ENCODE results near the gene NTSR1.

Gene NTSR1

DNA sequence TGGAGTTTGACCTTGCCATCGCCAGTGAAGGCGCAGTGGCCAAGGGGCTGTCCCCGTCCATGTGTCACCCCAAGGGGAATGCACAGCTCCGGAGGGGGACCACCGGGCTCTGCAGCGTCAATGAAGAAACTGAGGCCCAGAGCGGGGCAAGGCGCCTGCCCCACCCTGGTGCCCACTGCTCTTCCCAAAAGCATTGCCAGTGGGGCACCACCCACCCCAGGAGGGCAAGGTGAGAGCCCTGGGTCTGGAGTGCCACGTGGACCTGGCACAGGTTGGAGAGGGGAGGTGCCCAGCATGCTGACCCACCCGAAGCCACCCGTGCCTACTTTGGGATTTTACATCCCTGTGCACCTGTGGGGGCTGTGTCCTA is 8.3 kb downstream of the NTSR1 start:
- H3K27me3 ChIP-seq (ENCODE audit: insufficient read depth, poor library complexity, severe bottlenecking): no peaks in the 10 kb centered on the region
- TF ChIP-seq POLR2AphosphoS5 (IDR thresholded peaks at IDR 0.05; ENCODE audit: low read depth) (no peak), SPI1 (IDR thresholded peaks at IDR 0.05; ENCODE audit: borderline replicate concordance, low read depth) (no peak), GABPA (IDR thresholded peaks at IDR 0.05; ENCODE audit: low read depth) (no peak)
- TF ChIP-seq, protein P1, sequence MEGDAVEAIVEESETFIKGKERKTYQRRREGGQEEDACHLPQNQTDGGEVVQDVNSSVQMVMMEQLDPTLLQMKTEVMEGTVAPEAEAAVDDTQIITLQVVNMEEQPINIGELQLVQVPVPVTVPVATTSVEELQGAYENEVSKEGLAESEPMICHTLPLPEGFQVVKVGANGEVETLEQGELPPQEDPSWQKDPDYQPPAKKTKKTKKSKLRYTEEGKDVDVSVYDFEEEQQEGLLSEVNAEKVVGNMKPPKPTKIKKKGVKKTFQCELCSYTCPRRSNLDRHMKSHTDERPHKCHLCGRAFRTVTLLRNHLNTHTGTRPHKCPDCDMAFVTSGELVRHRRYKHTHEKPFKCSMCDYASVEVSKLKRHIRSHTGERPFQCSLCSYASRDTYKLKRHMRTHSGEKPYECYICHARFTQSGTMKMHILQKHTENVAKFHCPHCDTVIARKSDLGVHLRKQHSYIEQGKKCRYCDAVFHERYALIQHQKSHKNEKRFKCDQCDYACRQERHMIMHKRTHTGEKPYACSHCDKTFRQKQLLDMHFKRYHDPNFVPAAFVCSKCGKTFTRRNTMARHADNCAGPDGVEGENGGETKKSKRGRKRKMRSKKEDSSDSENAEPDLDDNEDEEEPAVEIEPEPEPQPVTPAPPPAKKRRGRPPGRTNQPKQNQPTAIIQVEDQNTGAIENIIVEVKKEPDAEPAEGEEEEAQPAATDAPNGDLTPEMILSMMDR (IDR thresholded peaks at IDR 0.05; ENCODE audit: insufficient read depth, low read length): no peak
- TF ChIP-seq, protein P2, sequence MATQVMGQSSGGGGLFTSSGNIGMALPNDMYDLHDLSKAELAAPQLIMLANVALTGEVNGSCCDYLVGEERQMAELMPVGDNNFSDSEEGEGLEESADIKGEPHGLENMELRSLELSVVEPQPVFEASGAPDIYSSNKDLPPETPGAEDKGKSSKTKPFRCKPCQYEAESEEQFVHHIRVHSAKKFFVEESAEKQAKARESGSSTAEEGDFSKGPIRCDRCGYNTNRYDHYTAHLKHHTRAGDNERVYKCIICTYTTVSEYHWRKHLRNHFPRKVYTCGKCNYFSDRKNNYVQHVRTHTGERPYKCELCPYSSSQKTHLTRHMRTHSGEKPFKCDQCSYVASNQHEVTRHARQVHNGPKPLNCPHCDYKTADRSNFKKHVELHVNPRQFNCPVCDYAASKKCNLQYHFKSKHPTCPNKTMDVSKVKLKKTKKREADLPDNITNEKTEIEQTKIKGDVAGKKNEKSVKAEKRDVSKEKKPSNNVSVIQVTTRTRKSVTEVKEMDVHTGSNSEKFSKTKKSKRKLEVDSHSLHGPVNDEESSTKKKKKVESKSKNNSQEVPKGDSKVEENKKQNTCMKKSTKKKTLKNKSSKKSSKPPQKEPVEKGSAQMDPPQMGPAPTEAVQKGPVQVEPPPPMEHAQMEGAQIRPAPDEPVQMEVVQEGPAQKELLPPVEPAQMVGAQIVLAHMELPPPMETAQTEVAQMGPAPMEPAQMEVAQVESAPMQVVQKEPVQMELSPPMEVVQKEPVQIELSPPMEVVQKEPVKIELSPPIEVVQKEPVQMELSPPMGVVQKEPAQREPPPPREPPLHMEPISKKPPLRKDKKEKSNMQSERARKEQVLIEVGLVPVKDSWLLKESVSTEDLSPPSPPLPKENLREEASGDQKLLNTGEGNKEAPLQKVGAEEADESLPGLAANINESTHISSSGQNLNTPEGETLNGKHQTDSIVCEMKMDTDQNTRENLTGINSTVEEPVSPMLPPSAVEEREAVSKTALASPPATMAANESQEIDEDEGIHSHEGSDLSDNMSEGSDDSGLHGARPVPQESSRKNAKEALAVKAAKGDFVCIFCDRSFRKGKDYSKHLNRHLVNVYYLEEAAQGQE (IDR thresholded peaks at IDR 0.05; ENCODE audit: insufficient replicate concordance, low read depth): no peak
- DNase-seq (ENCODE audit: low read depth in 1 of 2, low spot score in 1 of 2): no peak
- no peak overlapping the region for H3K27ac ChIP-seq (replicated peaks)
- H3K4me3 ChIP-seq (replicated peaks; ENCODE audit: insufficient read depth, low read length): no peak overlapping the region

DNA sequence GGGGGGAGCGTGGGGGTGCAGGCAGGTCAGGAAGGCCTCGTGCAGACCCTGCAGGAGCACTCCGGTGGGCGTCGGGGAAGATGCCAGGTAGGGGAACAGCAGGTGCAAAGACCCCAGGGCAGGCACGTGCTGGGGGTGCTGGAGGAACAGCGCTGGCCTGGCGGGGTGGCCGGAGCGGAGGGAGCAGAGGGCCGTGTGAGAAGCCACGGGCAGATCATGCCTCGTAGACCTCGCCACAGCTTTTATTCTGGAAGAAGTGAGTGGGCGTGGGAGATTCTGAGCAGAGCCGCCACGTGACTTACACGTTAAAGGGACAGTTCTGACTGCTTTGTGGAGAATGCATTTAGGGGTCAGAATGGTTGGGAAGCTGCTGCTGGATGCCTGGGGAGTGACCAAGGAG is 9.3 kb downstream of the NTSR1 start:
- Histone ChIP-seq H3K27ac (replicated peaks) (no peak overlapping the region), H3K4me3 (replicated peaks; ENCODE audit: insufficient read depth, low read length) (no peak overlapping the region), H3K27me3 (ENCODE audit: insufficient read depth, poor library complexity, severe bottlenecking) (no peaks in the 10 kb centered on the region)
- TF ChIP-seq, protein P1 (IDR thresholded peaks at IDR 0.05; ENCODE audit: insufficient read depth, low read length): no peak
- TF ChIP-seq, protein P2 (IDR thresholded peaks at IDR 0.05; ENCODE audit: insufficient replicate concordance, low read depth): no peak
- no peak for TF ChIP-seq POLR2AphosphoS5 (IDR thresholded peaks at IDR 0.05; ENCODE audit: low read depth)
- TF ChIP-seq GABPA (IDR thresholded peaks at IDR 0.05; ENCODE audit: low read depth): no peak
- TF ChIP-seq SPI1 (IDR thresholded peaks at IDR 0.05; ENCODE audit: borderline replicate concordance, low read depth): no peak
- no peak for DNase-seq (ENCODE audit: low read depth in 1 of 2, low spot score in 1 of 2)

DNA sequence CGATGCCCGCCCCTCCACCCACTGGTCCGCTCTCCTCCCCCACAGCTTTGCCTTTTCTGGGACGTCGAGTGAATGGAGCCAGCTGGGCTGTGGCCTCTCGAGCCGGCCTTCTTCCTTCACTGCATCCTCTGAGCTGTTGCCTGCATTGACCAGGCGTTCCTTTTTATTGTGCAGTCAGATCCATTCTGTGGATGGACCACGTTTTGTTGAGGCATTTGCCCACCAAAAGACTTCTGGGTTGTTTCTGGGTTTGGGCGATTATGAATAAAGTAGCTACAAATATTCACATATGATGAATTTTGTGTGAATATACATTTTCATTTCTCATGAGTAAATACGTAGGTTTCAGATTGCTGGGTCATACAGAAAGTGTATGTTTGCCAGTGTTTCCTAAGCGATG is 9.9 kb downstream of the NTSR1 start:
- DNase-seq (ENCODE audit: low read depth in 1 of 2, low spot score in 1 of 2): no peak
- TF ChIP-seq POLR2AphosphoS5 (IDR thresholded peaks at IDR 0.05; ENCODE audit: low read depth) (no peak), SPI1 (IDR thresholded peaks at IDR 0.05; ENCODE audit: borderline replicate concordance, low read depth) (no peak), GABPA (IDR thresholded peaks at IDR 0.05; ENCODE audit: low read depth) (no peak)
- TF ChIP-seq, protein P2 (IDR thresholded peaks at IDR 0.05; ENCODE audit: insufficient replicate concordance, low read depth): no peak
- TF ChIP-seq, protein P1 (IDR thresholded peaks at IDR 0.05; ENCODE audit: insufficient read depth, low read length): no peak
- H3K4me3 ChIP-seq (replicated peaks; ENCODE audit: insufficient read depth, low read length): no peak overlapping the region
- no peaks in the 10 kb centered on the region for H3K27me3 ChIP-seq (ENCODE audit: insufficient read depth, poor library complexity, severe bottlenecking)
- no peak overlapping the region for H3K27ac ChIP-seq (replicated peaks)
